ENCODE results near the gene BRIP1.

The BRIP1 gene

DNA sequence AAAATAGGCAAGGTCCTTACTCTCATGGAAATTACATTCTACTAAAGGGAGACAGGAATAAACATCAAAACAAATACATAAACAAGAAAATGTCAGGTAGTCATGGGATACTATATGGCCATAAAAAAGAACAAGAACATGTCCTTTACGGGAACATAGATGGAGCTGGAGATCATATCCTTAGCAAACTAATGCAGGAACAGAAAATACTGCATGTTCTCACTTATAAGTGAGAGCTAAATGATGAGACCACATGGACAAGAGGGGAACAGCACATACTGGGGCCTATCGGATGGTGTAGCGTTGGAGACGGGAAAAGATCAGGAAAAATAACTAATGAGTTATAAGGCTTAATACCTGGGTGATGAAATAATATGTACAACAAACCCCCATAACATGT lies 69.1 kb downstream of the BRIP1 start:
- no peaks in the 10 kb centered on the region for H3K36me3 ChIP-seq (ENCODE audit: control insufficient read depth, insufficient read depth, low read length)
- H3K27me3 ChIP-seq (replicated peaks; ENCODE audit: control insufficient read depth, insufficient read depth, low read length) = no peaks in the 10 kb centered on the region
- H3K4me3 ChIP-seq (replicated peaks; ENCODE audit: low read depth, low read length) = no peak overlapping the region
- DNase-seq (ENCODE audit: extremely low read depth, insufficient read length) = no peak
- TF ChIP-seq, protein P1, sequence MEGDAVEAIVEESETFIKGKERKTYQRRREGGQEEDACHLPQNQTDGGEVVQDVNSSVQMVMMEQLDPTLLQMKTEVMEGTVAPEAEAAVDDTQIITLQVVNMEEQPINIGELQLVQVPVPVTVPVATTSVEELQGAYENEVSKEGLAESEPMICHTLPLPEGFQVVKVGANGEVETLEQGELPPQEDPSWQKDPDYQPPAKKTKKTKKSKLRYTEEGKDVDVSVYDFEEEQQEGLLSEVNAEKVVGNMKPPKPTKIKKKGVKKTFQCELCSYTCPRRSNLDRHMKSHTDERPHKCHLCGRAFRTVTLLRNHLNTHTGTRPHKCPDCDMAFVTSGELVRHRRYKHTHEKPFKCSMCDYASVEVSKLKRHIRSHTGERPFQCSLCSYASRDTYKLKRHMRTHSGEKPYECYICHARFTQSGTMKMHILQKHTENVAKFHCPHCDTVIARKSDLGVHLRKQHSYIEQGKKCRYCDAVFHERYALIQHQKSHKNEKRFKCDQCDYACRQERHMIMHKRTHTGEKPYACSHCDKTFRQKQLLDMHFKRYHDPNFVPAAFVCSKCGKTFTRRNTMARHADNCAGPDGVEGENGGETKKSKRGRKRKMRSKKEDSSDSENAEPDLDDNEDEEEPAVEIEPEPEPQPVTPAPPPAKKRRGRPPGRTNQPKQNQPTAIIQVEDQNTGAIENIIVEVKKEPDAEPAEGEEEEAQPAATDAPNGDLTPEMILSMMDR (IDR thresholded peaks at IDR 0.05; ENCODE audit: insufficient read depth, low read length, poor library complexity, severe bottlenecking) = no peak

DNA sequence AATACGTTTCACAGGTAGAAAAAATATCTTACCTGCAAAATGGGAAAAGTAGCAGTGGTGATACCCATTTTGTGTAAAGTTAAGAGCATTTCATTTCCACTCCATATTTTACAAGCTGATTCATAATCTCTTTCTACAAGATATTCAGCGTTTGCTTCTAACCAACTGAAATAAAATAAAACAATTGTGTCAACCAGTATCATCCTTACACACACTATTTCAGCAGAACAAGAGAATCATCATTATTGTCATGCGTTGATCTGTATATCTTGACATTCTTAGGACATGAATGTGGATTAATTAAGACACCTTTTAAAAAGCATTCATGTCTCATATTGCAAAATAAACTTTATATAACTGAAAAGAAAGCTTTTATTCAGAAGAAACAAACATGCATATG lies 69.8 kb downstream of the BRIP1 start:
- Histone ChIP-seq H3K36me3 (ENCODE audit: control insufficient read depth, insufficient read depth, low read length) (no peaks in the 10 kb centered on the region), H3K27me3 (replicated peaks; ENCODE audit: control insufficient read depth, insufficient read depth, low read length) (no peaks in the 10 kb centered on the region), H3K4me3 (replicated peaks; ENCODE audit: low read depth, low read length) (no peak overlapping the region)
- TF ChIP-seq, protein P1 (IDR thresholded peaks at IDR 0.05; ENCODE audit: insufficient read depth, low read length, poor library complexity, severe bottlenecking) = no peak
- no peak for DNase-seq (ENCODE audit: extremely low read depth, insufficient read length)

DNA sequence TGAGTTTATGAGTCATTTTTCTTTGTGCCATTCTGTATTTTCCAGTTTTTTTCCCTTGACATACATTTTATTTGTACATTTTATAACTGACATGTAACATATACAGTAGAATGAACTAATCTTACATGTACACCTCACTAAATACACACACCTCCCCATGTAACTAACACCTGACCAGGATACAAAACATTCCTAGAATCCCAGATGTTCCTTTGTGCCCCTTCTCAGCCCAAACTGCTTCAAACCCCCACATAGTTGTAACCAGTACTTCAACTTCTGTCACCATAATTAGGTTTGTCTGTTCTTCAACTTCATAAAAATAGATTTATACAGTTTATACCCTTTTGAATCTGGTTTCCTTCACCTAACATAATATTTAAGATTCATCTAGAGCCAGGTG lies 73.5 kb downstream of the BRIP1 start:
- H3K27me3 ChIP-seq (replicated peaks; ENCODE audit: control insufficient read depth, insufficient read depth, low read length) = no peaks in the 10 kb centered on the region
- TF ChIP-seq, protein P1 (IDR thresholded peaks at IDR 0.05; ENCODE audit: insufficient read depth, low read length, poor library complexity, severe bottlenecking) = no peak
- no peak for DNase-seq (ENCODE audit: extremely low read depth, insufficient read length)
- no peak overlapping the region for H3K4me3 ChIP-seq (replicated peaks; ENCODE audit: low read depth, low read length)
- H3K36me3 ChIP-seq (ENCODE audit: control insufficient read depth, insufficient read depth, low read length) = no peaks in the 10 kb centered on the region

DNA sequence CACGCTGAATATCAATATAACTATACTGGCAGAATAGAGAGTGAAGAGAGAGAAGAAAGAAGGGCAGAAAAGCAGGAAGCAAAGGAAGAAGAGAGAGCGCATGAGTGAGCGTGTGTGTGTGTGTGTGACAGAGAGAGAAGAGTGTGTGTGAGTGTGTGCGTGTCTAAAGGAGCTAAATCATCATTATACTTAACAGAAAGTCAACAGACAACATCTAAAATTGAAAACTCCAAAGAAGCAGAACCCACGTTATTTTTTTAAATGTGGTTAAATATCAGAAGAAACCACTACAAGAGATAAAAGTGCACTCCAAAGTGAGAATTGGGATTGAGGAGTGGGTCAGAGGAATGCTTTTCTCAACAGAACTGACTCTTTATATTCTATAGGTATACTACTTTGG lies 77.2 kb downstream of the BRIP1 start:
- H3K27me3 ChIP-seq (replicated peaks; ENCODE audit: control insufficient read depth, insufficient read depth, low read length) = no peaks in the 10 kb centered on the region
- DNase-seq (ENCODE audit: extremely low read depth, insufficient read length) = no peak
- H3K36me3 ChIP-seq (ENCODE audit: control insufficient read depth, insufficient read depth, low read length) = no peaks in the 10 kb centered on the region
- TF ChIP-seq, protein P1 (IDR thresholded peaks at IDR 0.05; ENCODE audit: insufficient read depth, low read length, poor library complexity, severe bottlenecking) = no peak
- H3K4me3 ChIP-seq (replicated peaks; ENCODE audit: low read depth, low read length) = no peak overlapping the region

DNA sequence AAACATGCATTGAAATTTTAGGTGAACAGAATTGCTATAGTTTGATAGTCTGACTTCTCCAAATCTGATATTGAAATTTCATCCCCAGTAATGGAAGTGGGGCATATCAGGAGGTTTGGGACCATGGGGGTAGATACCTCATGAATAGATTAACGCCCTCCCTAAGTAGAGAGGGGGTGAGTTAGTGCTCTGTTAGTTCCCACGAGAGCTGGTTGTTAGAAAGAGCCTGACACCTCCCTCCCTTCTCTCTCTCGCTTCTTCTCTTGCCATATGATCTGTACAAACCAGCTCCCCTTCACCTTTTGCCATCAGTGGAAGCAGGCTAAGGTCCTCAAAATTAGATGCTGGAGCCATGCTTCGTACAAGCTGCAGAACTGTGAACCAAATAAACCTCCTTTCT lies 78.8 kb downstream of the BRIP1 start:
- Histone ChIP-seq H3K36me3 (ENCODE audit: control insufficient read depth, insufficient read depth, low read length) (no peaks in the 10 kb centered on the region), H3K27me3 (replicated peaks; ENCODE audit: control insufficient read depth, insufficient read depth, low read length) (no peaks in the 10 kb centered on the region), H3K4me3 (replicated peaks; ENCODE audit: low read depth, low read length) (no peak overlapping the region)
- TF ChIP-seq, protein P1 (IDR thresholded peaks at IDR 0.05; ENCODE audit: insufficient read depth, low read length, poor library complexity, severe bottlenecking) = no peak
- DNase-seq (ENCODE audit: extremely low read depth, insufficient read length) = no peak

Measured in GM06990 (cell line).